ENCODE results near the gene SULF2.

The SULF2 gene

GRCh38 chr20:47817573-47817972, 32.3 kb upstream of the SULF2 start:
- peaks cover 6 to 16% (median 15%) of the 10 kb centered on the region in 5 donors for H3K9me3 ChIP-seq (ENCODE audit: control insufficient read depth in 5 of 5, low read length in 5 of 5)
- no peaks in the 10 kb centered on the region for H3K4me1 ChIP-seq (ENCODE audit: control insufficient read depth in 5 of 5, insufficient read depth in 5 of 5, low read length in 5 of 5)
- peaks cover 20 to 25% (median 24%) of the 10 kb centered on the region in 5 donors for H3K27me3 ChIP-seq (ENCODE audit: control insufficient read depth in 5 of 5, insufficient read depth in 4 of 5, low read length in 5 of 5)
- no peak overlapping the region for H3K27ac ChIP-seq (ENCODE audit: low read depth, low read length)
- H3K9ac ChIP-seq (ENCODE audit: low read length in 5 of 5) = no peak overlapping the region
- H3K4me3 ChIP-seq (ENCODE audit: low read depth in 1 of 5, low read length in 5 of 5) = no peak overlapping the region
- H3K36me3 ChIP-seq (ENCODE audit: control insufficient read depth in 5 of 5, insufficient read depth in 5 of 5, low read length in 5 of 5) = no peaks in the 10 kb centered on the region

GRCh38 chr20:47816487-47817451, 31.5 kb upstream of the SULF2 start:
- Histone ChIP-seq H3K9ac (ENCODE audit: low read length in 5 of 5) (no peak overlapping the region), H3K4me3 (ENCODE audit: low read depth in 1 of 5, low read length in 5 of 5) (no peak overlapping the region), H3K36me3 (ENCODE audit: control insufficient read depth in 5 of 5, insufficient read depth in 5 of 5, low read length in 5 of 5) (no peaks in the 10 kb centered on the region), H3K4me1 (ENCODE audit: control insufficient read depth in 5 of 5, insufficient read depth in 5 of 5, low read length in 5 of 5) (no peaks in the 10 kb centered on the region), H3K9me3 (ENCODE audit: control insufficient read depth in 5 of 5, low read length in 5 of 5) (peaks cover 6 to 16% (median 15%) of the 10 kb centered on the region in 5 donors), H3K27me3 (ENCODE audit: control insufficient read depth in 5 of 5, insufficient read depth in 4 of 5, low read length in 5 of 5) (peaks cover 20 to 25% (median 24%) of the 10 kb centered on the region in 5 donors), H3K27ac (ENCODE audit: low read depth, low read length) (no peak overlapping the region)

GRCh38 chr20:47815866-47816265, 30.6 kb upstream of the SULF2 start:
- Histone ChIP-seq H3K36me3 (ENCODE audit: control insufficient read depth in 5 of 5, insufficient read depth in 5 of 5, low read length in 5 of 5) (no peaks in the 10 kb centered on the region), H3K4me3 (ENCODE audit: low read depth in 1 of 5, low read length in 5 of 5) (no peak overlapping the region), H3K9ac (ENCODE audit: low read length in 5 of 5) (no peak overlapping the region), H3K27ac (ENCODE audit: low read depth, low read length) (no peak overlapping the region), H3K9me3 (ENCODE audit: control insufficient read depth in 5 of 5, low read length in 5 of 5) (peaks cover 6 to 16% (median 15%) of the 10 kb centered on the region in 5 donors), H3K4me1 (ENCODE audit: control insufficient read depth in 5 of 5, insufficient read depth in 5 of 5, low read length in 5 of 5) (no peaks in the 10 kb centered on the region), H3K27me3 (ENCODE audit: control insufficient read depth in 5 of 5, insufficient read depth in 4 of 5, low read length in 5 of 5) (peaks cover 20 to 31% (median 27%) of the 10 kb centered on the region in 5 donors)

- Histone ChIP-seq H3K27me3 (ENCODE audit: control insufficient read depth in 5 of 5, insufficient read depth in 4 of 5, low read length in 5 of 5) (peaks cover 20 to 36% (median 29%) of the 10 kb centered on the region in 5 donors), H3K9ac (ENCODE audit: low read length in 5 of 5) (no peak overlapping the region), H3K36me3 (ENCODE audit: control insufficient read depth in 5 of 5, insufficient read depth in 5 of 5, low read length in 5 of 5) (no peaks in the 10 kb centered on the region), H3K4me3 (ENCODE audit: low read depth in 1 of 5, low read length in 5 of 5) (no peak overlapping the region), H3K4me1 (ENCODE audit: control insufficient read depth in 5 of 5, insufficient read depth in 5 of 5, low read length in 5 of 5) (no peaks in the 10 kb centered on the region), H3K9me3 (ENCODE audit: control insufficient read depth in 5 of 5, low read length in 5 of 5) (peaks cover 6 to 16% (median 15%) of the 10 kb centered on the region in 5 donors), H3K27ac (ENCODE audit: low read depth, low read length) (no peak overlapping the region)
These were observed 30.1 kb upstream of the SULF2 start for GRCh38 chr20:47815416-47815806.

- H3K9ac ChIP-seq (ENCODE audit: low read length in 5 of 5) = no peak overlapping the region
- no peaks in the 10 kb centered on the region for H3K4me1 ChIP-seq (ENCODE audit: control insufficient read depth in 5 of 5, insufficient read depth in 5 of 5, low read length in 5 of 5)
These were observed 29.5 kb upstream of the SULF2 start for GRCh38 chr20:47814632-47815415.

GRCh38 chr20:47810721-47811347, 25.6 kb upstream of the SULF2 start:
- Histone ChIP-seq H3K27ac (ENCODE audit: low read depth, low read length) (no peak overlapping the region), H3K4me1 (ENCODE audit: control insufficient read depth in 5 of 5, insufficient read depth in 5 of 5, low read length in 5 of 5) (no peaks in the 10 kb centered on the region), H3K4me3 (ENCODE audit: low read depth in 1 of 5, low read length in 5 of 5) (no peak overlapping the region), H3K27me3 (ENCODE audit: control insufficient read depth in 5 of 5, insufficient read depth in 4 of 5, low read length in 5 of 5) (peaks cover 12 to 38% (median 21%) of the 10 kb centered on the region in 5 donors), H3K36me3 (ENCODE audit: control insufficient read depth in 5 of 5, insufficient read depth in 5 of 5, low read length in 5 of 5) (no peaks in the 10 kb centered on the region), H3K9me3 (ENCODE audit: control insufficient read depth in 5 of 5, low read length in 5 of 5) (peaks cover 6 to 16% (median 15%) of the 10 kb centered on the region in 5 donors), H3K9ac (ENCODE audit: low read length in 5 of 5) (no peak overlapping the region)

More at GRCh38 chr20:47814632-47815415, 29.5 kb upstream of the SULF2 start:
- Histone ChIP-seq H3K27me3 (ENCODE audit: control insufficient read depth in 5 of 5, insufficient read depth in 4 of 5, low read length in 5 of 5) (peaks cover 22 to 41% (median 29%) of the 10 kb centered on the region in 5 donors), H3K4me3 (ENCODE audit: low read depth in 1 of 5, low read length in 5 of 5) (no peak overlapping the region), H3K27ac (ENCODE audit: low read depth, low read length) (no peak overlapping the region), H3K9me3 (ENCODE audit: control insufficient read depth in 5 of 5, low read length in 5 of 5) (peaks cover 6 to 16% (median 15%) of the 10 kb centered on the region in 5 donors), H3K36me3 (ENCODE audit: control insufficient read depth in 5 of 5, insufficient read depth in 5 of 5, low read length in 5 of 5) (no peaks in the 10 kb centered on the region)

GRCh38 chr20:47810116-47810677, 24.9 kb upstream of the SULF2 start:
- no peak overlapping the region for H3K9ac ChIP-seq (ENCODE audit: low read length in 5 of 5)
- H3K27me3 ChIP-seq (ENCODE audit: control insufficient read depth in 5 of 5, insufficient read depth in 4 of 5, low read length in 5 of 5) = peaks cover 7 to 37% (median 20%) of the 10 kb centered on the region in 5 donors
- no peaks in the 10 kb centered on the region for H3K4me1 ChIP-seq (ENCODE audit: control insufficient read depth in 5 of 5, insufficient read depth in 5 of 5, low read length in 5 of 5)
- H3K9me3 ChIP-seq (ENCODE audit: control insufficient read depth in 5 of 5, low read length in 5 of 5) = peaks cover 6 to 16% (median 15%) of the 10 kb centered on the region in 5 donors
- no peaks in the 10 kb centered on the region for H3K36me3 ChIP-seq (ENCODE audit: control insufficient read depth in 5 of 5, insufficient read depth in 5 of 5, low read length in 5 of 5)
- H3K27ac ChIP-seq (ENCODE audit: low read depth, low read length) = no peak overlapping the region
- H3K4me3 ChIP-seq (ENCODE audit: low read depth in 1 of 5, low read length in 5 of 5) = no peak overlapping the region

- H3K36me3 ChIP-seq (ENCODE audit: control insufficient read depth in 5 of 5, insufficient read depth in 5 of 5, low read length in 5 of 5) = no peaks in the 10 kb centered on the region
- H3K4me3 ChIP-seq (ENCODE audit: low read depth in 1 of 5, low read length in 5 of 5) = no peak overlapping the region
- H3K4me1 ChIP-seq (ENCODE audit: control insufficient read depth in 5 of 5, insufficient read depth in 5 of 5, low read length in 5 of 5) = no peaks in the 10 kb centered on the region
- H3K27me3 ChIP-seq (ENCODE audit: control insufficient read depth in 5 of 5, insufficient read depth in 4 of 5, low read length in 5 of 5) = peaks cover 7 to 31% (median 17%) of the 10 kb centered on the region in 5 donors
- H3K9me3 ChIP-seq (ENCODE audit: control insufficient read depth in 5 of 5, low read length in 5 of 5) = peaks cover 2 to 9% (median 7%) of the 10 kb centered on the region in 5 donors
- no peak overlapping the region for H3K27ac ChIP-seq (ENCODE audit: low read depth, low read length)
- H3K9ac ChIP-seq (ENCODE audit: low read length in 5 of 5) = no peak overlapping the region
These were observed 24.1 kb upstream of the SULF2 start for GRCh38 chr20:47809161-47809960.

GRCh38 chr20:47805951-47806350, 20.7 kb upstream of the SULF2 start:
- Histone ChIP-seq H3K4me1 (ENCODE audit: control insufficient read depth in 5 of 5, insufficient read depth in 5 of 5, low read length in 5 of 5) (no peaks in the 10 kb centered on the region), H3K36me3 (ENCODE audit: control insufficient read depth in 5 of 5, insufficient read depth in 5 of 5, low read length in 5 of 5) (no peaks in the 10 kb centered on the region), H3K27me3 (ENCODE audit: control insufficient read depth in 5 of 5, insufficient read depth in 4 of 5, low read length in 5 of 5) (peaks cover 10 to 24% (median 14%) of the 10 kb centered on the region in 5 donors), H3K9me3 (ENCODE audit: control insufficient read depth in 5 of 5, low read length in 5 of 5) (no peaks in the 10 kb centered on the region), H3K4me3 (ENCODE audit: low read depth in 1 of 5, low read length in 5 of 5) (no peak overlapping the region), H3K9ac (ENCODE audit: low read length in 5 of 5) (no peak overlapping the region), H3K27ac (ENCODE audit: low read depth, low read length) (no peak overlapping the region)
